GM12801 (cell line): ENCODE measurements around the gene PIP5KL1.

Experiments
- CTCF ChIP-seq: IDR thresholded peaks from one replicate; pipeline ENCODE4 v1.5.1; 2011; ENCODE audit warnings: control low read depth; ENCODE audit not compliant: insufficient read length; ENCODE audit errors: extremely low read depth

The PIP5KL1 gene

GRCh38 chr9:127876764-127877562 is 53.6 kb downstream of the PIP5KL1 start:
- no peak for TF ChIP-seq CTCF

- no peak for TF ChIP-seq CTCF
These were observed 54.4 kb downstream of the PIP5KL1 start for GRCh38 chr9:127876026-127876763.

- TF ChIP-seq CTCF, result no peak
These were observed 55.1 kb downstream of the PIP5KL1 start for GRCh38 chr9:127875306-127875966.

GRCh38 chr9:127874301-127875221 is 56.0 kb downstream of the PIP5KL1 start:
- no peak for TF ChIP-seq CTCF

- TF ChIP-seq CTCF, result no peak
These were observed 56.7 kb downstream of the PIP5KL1 start for GRCh38 chr9:127873886-127874285.

GRCh38 chr9:127873223-127873691 is 57.3 kb downstream of the PIP5KL1 start:
- no peak for TF ChIP-seq CTCF
